ENCODE data around the gene KIAA1755.

The KIAA1755 gene

DNA sequence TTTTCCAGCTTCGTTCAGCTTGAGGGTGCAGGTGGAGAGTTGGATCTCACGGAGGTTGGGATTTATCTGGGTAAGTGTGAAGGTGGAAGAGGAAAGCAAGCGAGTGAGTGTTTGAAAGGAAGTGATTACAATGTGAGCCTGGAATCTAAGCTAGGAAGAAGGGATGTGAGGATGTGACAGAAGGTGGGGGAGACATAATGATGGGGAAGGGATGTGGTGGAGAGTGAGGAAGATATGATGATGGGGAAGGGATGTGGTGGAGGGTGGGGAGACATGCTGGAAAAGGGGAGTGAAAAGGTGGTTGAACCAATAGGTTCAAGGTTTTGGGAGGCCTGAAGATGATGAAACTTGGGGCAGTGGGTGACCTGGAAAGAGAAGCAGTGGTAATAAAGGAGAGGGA is 23.2 kb downstream of the KIAA1755 start:
- DNase-seq (ENCODE audit: low spot score): no peak

DNA sequence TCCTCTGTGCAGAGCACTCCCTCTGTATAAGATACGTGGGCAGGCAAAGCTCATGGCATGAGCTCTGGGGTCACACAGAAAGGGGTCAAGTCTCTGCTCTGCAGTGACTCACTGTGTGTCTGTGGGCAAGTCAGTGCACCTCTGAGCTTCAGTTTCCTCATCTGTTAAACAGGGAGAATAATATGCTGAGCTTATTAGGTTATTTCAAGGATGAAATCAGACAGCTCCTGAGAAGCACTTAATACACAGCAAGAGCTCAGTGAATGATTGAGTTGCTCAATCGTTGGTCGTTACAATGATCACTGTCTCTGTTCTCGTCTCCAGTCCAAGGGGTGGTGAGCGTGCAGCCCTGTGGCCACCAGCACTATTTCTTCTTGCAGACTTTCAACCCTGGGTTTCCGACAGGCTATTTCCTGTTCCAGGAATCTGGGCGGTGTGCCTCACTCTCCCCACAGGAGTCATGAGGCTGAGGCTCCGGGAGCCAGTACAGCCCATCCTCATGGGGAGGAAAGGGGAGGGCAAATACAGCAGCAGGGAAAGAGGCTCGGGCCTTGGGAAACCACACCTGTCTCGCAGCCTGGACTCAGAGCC is 28.9 kb downstream of the KIAA1755 start:
- no peak for DNase-seq (ENCODE audit: low spot score)

DNA sequence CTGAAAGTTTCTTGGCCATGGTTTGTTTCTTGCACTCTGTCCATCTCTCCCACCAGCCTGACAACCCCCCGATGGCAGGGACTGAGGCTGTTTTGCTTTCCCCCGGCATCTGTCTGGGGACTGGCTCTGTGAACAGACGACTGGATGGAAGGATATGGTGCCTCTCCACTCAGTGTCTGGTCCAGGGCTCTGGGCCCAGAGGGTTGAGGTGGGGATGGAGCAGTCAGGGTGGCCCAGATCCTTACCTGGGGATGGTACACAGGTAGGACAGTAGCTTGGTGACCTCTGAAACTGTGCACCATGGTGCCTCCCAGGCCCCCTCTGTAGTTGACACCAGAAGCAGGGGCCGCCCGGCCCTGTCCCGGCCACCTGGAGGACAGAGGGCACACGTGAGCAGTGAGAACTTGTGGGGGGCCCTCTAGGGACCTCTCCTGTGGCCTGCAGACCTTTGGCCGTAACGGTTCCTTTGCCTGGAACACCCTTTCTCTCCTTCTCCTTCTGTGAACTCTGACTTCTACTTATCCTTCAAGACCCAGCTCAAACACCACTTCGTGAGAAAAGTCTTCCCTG is 29.5 kb downstream of the KIAA1755 start:
- no peak for DNase-seq (ENCODE audit: low spot score)

DNA sequence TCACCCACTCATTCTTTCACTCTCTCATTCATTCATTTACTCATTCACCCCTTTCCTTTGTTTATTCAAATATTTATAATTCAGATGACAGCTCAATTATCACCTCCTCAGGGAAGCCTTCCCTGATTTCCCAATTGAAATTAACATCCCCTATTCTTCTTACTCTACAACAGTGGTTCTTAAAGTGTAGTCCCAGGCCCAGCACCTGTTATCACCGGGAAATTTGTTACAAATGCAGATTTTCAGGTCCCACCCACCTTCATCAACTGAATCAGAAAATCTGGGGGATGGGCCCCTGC is 30.3 kb downstream of the KIAA1755 start:
- DNase-seq (ENCODE audit: low spot score): no peak

DNA sequence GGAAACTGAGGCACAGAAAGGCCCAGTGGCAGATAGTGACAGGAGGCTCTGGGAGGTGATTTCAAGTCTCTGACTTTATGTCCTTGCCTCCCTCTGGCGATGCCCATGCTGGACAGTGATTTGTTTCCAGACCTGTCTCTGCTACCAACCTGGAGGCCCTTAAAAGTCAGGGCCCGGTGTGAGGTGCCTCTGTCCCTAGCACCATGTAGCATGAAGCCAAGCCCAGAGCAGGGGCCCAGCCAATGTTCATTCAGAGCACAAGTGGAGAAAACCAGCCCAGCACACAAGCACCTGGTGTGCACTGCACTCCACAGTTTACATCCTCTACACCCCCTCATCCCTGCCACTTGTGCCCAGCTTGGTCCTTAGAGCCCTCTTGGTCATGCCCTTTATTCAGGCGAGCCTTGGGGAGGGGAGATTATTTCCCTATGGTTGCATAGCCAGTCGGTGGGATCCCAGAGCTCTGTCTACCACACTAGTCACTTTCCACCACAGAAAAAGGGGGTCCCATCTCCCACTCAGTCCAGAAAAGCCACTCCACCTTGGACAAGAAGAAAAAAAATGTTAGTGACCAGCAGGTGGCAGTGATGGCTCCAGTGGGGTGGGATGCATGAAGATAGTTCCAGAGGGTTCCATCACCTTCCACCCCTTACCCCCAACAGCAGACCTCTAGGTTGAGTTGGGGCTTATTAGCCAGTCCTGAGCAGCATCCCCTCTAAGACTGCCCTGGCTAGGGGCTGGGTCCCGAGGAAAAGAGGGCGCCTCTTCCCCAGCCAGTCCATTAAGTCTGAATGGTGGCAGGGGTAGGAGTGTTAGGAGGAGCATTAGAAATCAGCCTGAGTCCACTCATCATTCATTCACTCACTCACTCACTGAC is 30.9 kb downstream of the KIAA1755 start:
- no peak for DNase-seq (ENCODE audit: low spot score)

DNA sequence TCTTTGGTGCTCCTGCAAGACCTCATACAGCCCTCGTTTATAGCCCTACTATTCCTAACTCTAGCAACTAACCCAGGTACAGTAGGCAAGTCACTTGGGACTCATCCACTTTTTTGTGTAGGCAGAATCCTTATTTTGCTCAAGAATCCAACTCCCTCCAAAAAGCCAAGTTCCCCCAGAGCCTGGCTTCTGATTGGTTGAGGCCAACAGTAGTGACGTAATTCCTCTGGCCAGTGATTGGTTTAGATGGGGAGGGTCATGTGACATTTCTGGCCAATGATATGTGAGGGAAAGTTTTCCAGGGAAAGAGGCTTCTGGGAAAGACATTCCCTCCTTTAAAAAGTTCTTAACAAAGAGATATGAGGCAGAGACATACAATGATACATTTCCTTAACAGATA is 32.1 kb downstream of the KIAA1755 start:
- DNase-seq (ENCODE audit: low spot score): peak; percentile 53

DNA sequence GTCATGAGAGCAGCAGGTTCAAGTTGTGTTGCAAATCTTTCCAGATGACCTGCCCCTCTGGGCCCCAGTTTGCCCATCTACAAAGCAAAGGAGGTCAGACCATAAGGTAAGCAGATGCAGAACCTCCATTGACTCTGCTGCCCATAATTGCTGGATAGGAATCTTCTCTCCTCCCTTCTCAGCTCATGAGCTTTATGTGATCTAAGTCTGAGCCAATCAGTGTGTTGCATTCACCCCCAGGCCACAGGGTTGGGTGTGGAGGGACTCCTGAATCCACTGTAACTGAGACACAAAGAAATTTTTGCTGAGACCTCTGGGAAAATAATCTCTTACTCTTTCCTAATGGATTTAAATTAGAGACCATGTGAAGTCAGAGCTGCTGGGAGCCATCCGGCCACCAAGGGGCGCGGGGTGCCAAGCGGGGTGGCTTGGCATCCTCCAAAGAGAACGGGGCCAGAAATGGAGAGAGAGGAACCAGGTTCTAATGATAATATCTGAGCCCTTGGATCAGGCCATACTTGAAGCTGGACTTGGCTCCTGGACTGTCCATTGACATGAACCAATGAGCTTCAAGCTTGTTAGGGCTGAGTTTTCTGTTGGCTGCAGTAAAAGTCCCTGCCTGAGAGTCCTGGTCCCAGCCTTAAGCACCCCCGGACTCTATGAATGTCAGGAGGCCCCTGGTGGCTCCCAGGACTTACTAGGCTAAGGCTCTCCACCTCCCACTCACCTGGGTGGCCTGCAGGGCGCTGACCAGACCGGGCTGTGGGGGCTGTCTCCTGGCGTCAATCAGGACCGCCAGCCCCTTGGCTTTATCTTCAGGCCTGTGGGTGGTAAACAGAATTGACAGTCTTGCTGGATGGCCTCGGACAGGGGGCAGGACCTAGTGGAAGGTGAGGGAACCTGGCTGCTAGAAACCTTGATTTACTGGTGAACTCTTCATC is 32.8 kb downstream of the KIAA1755 start:
- DNase-seq (ENCODE audit: low spot score): no peak

GRCh38 chr20:38226553-38226952 is 34.0 kb downstream of the KIAA1755 start:
- DNase-seq (ENCODE audit: low spot score): no peak

DNA sequence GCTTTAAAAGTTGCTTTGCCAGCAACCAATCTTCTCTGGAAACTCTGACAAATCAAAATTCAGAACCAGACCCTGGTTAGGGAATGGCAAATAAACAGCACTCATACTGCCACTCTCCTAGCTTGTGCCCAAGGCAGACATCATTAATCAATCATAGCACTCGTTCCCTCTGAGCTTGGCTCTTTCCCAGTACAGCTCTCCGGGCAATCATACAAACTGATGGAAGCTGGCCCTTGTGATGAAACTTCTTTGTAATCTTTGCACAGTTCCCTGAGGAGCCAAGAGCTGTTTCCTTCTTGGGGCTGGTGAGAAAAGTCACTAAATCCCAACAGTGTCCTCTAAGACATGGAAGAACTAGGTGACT is 34.7 kb downstream of the KIAA1755 start:
- DNase-seq (ENCODE audit: low spot score): no peak

DNA sequence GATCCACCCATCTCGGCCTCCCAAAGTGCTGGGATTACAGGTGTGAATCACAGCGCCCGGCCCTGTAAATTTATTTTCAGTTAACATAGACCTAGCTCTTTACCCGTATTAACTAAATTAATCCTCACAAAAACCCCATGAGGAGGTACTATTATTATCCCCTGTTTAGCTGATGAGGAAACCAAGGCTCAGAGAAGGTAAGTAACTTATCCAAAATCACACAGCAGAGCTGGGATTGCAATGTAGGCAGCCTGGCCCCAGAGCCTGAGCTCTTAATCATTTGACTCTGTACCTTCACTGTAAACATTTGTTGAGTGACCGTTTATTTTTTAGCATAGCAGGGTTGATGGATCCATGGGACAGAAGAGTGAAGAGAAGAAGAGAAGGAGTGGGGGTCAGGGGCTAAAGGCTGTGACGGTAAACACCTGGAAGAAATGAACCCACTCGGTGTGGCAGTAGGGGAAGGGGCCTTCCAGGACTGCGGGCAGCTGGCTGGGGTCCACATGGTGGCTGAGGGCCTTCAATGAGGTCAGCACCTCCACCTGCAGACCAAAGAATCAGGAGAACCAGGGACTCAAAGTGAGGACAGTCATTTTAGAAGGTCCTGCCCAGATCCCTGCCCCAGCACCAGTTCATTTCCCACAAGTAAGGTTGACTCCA is 35.2 kb downstream of the KIAA1755 start:
- no peak for DNase-seq (ENCODE audit: low spot score)

DNA sequence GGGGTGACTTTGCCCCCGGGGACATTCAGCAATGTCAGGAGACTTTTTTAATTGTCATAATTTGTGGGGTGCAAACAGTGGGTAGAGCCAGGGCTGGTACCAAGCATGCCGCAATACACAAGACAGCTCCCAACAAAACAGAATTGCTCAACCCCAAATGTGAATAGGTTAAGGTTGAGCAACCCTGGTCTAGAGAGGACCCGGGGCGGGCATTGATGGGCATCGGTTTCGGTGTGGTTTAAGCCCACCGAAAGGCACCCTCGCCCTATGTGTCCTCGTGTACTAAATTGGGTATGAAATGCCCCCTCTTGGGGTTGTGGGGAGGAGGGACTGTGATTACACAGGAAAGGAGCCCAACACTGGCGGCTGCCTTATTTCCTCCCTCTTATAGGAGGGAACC is 36.0 kb downstream of the KIAA1755 start:
- DNase-seq (ENCODE audit: low spot score): no peak

GRCh38 chr20:38223743-38224100 is 36.8 kb downstream of the KIAA1755 start:
- DNase-seq (ENCODE audit: low spot score): no peak

- no peak for DNase-seq (ENCODE audit: low spot score)
These were observed 37.4 kb downstream of the KIAA1755 start for GRCh38 chr20:38222923-38223742.

DNA sequence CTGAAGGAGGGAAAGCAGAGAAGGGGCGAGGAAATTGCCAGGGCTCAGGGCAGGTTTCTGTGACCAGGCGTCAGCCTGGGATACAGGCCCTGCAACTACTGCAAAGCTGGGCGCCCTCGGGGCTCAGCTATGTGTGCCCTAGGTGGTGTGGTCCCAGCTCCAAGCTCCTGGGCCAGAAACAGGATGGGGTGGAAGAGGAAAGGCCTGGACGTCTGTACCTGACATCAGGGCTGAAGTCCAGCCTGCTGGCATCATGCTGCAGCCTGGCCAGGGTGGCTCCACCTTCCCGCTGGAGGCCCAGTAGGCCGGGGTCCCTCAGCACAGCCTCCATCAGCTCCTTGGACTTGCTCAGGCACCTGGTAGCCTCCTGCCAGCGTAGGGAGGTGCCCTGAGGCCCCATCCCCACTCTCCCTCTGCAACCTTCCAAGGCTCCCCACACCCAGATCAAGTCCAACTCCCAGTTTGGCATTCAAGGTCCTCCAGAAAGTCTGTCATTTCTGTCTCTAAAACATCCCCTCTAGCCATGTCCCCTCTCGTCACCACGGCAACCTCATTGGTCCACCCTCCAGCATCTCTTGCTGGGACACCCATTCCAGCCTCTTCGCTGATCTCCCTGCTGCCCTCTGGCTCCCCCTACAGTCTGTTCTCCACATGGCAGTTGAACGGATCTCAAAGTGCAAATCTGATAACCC is 38.2 kb downstream of the KIAA1755 start:
- peak; percentile 62 for DNase-seq (ENCODE audit: low spot score)

GRCh38 chr20:38221119-38221589 is 39.4 kb downstream of the KIAA1755 start:
- DNase-seq (ENCODE audit: low spot score): peak; percentile 71

- no peak for DNase-seq (ENCODE audit: low spot score)
These were observed 39.9 kb downstream of the KIAA1755 start for GRCh38 chr20:38220587-38221118.

- DNase-seq (ENCODE audit: low spot score): no peak
These were observed 41.3 kb downstream of the KIAA1755 start for GRCh38 chr20:38219006-38219950.

DNA sequence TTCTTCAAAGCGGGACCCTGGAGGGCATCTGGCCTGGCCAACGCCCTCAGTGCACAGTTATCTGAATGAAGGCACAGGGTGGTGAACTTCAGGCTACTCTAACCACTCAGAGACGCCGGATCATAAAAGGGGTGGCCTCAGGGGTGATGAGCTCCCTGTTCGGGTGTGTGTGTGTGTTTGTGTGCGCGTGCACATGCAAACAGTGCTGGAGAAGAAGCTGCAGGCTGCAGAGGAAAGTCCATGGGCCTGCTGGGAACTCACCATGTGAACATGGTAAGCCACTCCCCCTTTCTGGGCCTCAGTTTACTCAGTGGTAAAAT is 42.0 kb downstream of the KIAA1755 start:
- no peak for DNase-seq (ENCODE audit: low spot score)
